CD4-positive, alpha-beta T cell treated with Interleukin-4 for 4 hours (primary cell): Measurements from ENCODE around the gene EPHA1.

Source experiments
- DNase-seq: peaks from one replicate; pipeline ENCODE4 v3.0.0-alpha.2; 2020

EPHA1 gene

GRCh38 chr7:143369678-143370651 is 38.7 kb downstream of the EPHA1 start:
- no peak for DNase-seq

- DNase-seq: no peak
These were observed 40.3 kb downstream of the EPHA1 start for GRCh38 chr7:143368387-143368786.

GRCh38 chr7:143367972-143368371 is 40.7 kb downstream of the EPHA1 start:
- no peak for DNase-seq

- DNase-seq: no peak
These were observed 45.4 kb downstream of the EPHA1 start for GRCh38 chr7:143363016-143363937.

GRCh38 chr7:143362131-143363015 is 46.3 kb downstream of the EPHA1 start, which contains the start of gene FAM131B:
TSS of gene FAM131B (minus strand) at chr7:143362713. CDS start at chr7:143362603, 110 bp downstream.
- no peak for DNase-seq

GRCh38 chr7:143361552-143362130 is 47.0 kb downstream of the EPHA1 start:
- DNase-seq: no peak

- DNase-seq: no peak
These were observed 47.7 kb downstream of the EPHA1 start for GRCh38 chr7:143360788-143361551.

GRCh38 chr7:143359771-143360353 is 48.8 kb downstream of the EPHA1 start:
- DNase-seq: no peak

GRCh38 chr7:143358626-143359025 is 50.0 kb downstream of the EPHA1 start:
- DNase-seq: no peak

- DNase-seq: no peak
These were observed 52.1 kb downstream of the EPHA1 start for GRCh38 chr7:143356414-143357050.

GRCh38 chr7:143355450-143356385 is 52.9 kb downstream of the EPHA1 start:
- DNase-seq: no peak

GRCh38 chr7:143354965-143355364 is 53.7 kb downstream of the EPHA1 start:
- DNase-seq: no peak

GRCh38 chr7:143354376-143354775 is 54.3 kb downstream of the EPHA1 start:
- DNase-seq: no peak

- DNase-seq: no peak
These were observed 56.1 kb downstream of the EPHA1 start for GRCh38 chr7:143352531-143353002.

- no peak for DNase-seq
These were observed 57.1 kb downstream of the EPHA1 start for GRCh38 chr7:143351574-143351973.

- DNase-seq: no peak
These were observed 57.6 kb downstream of the EPHA1 start for GRCh38 chr7:143351060-143351459.

GRCh38 chr7:143347950-143348349 is 60.7 kb downstream of the EPHA1 start:
- DNase-seq: no peak

GRCh38 chr7:143346018-143346417 is 62.6 kb downstream of the EPHA1 start:
- DNase-seq: no peak

GRCh38 chr7:143345428-143345900 is 63.2 kb downstream of the EPHA1 start:
- peak; percentile 67 for DNase-seq
